Lung (tissue), 12 donors: Measurements from ENCODE around the gene ACBD6. TPM values are rescaled to one million over a fixed set of nuclear protein-coding genes. Genes with fewer than 3 reads are reported as not detected.

Source experiments
- ATAC-seq: fragments of 200-7000 bp; cut with Tn5 transposase; one replicate; pipeline ENCODE4 v1.9.1; 2020; ENCODE audit warnings: moderate number of reproducible peaks; ENCODE audit not compliant: insufficient read depth, low FRiP score
- DNase-seq, 3 donors: peaks; one replicate each; pipeline ENCODE4 v3.0.0-alpha.2; 2013 to 2017
- H3K27ac ChIP-seq, 2 donors: one replicate each; pipeline ENCODE4 v1.5.1; 2013; ENCODE audit warnings: mild to moderate bottlenecking in 2 of 2, moderate library complexity in 2 of 2, control low read depth in 1 of 2, inconsistent platforms in 1 of 2, low read depth in 1 of 2, low read length in 1 of 2
- H3K27me3 ChIP-seq, 3 donors: one replicate each; pipeline ENCODE4 v1.5.1; 2013; ENCODE audit warnings: low read length in 2 of 3; ENCODE audit not compliant: control insufficient read depth in 3 of 3, insufficient read depth in 3 of 3
- H3K36me3 ChIP-seq, 4 donors: one replicate each; pipeline ENCODE4 v1.5.1; 2013; ENCODE audit warnings: low read length in 4 of 4, mild to moderate bottlenecking in 1 of 4, moderate library complexity in 1 of 4; ENCODE audit not compliant: control insufficient read depth in 4 of 4, insufficient read depth in 4 of 4
- H3K4me1 ChIP-seq, 5 donors: one replicate each; pipeline ENCODE4 v1.5.1; 2013; ENCODE audit warnings: low read length in 5 of 5, mild to moderate bottlenecking in 2 of 5, moderate library complexity in 1 of 5; ENCODE audit not compliant: control insufficient read depth in 5 of 5, insufficient read depth in 5 of 5
- H3K4me3 ChIP-seq: one replicate; pipeline ENCODE4 v1.5.1; 2013; ENCODE audit warnings: mild to moderate bottlenecking, control low read depth, moderate library complexity
- H3K9ac ChIP-seq, 2 donors: one replicate each; pipeline ENCODE4 v1.5.1; 2013; ENCODE audit warnings: low read length in 2 of 2, control low read depth in 1 of 2; ENCODE audit not compliant: insufficient read depth in 1 of 2
- H3K9me3 ChIP-seq, 4 donors: one replicate each; pipeline ENCODE4 v1.5.1; 2013; ENCODE audit warnings: low read length in 3 of 4, mild to moderate bottlenecking in 1 of 4, moderate library complexity in 1 of 4; ENCODE audit not compliant: control insufficient read depth in 4 of 4, insufficient read depth in 3 of 4
- WGBS, 2 donors: extraction: QIAGEN DNeasy Blood & Tissue Kit; methylation state at CpG; one replicate each; pipeline ENCODE4 v1.1.7; 2013; 5-methylcytosine and 5-hydroxymethylcytosine counted together
- polyA plus RNA-seq, 2 donors: library from polyadenylated mRNA; stranded (reverse); fragments of 200-250 nt; gene quantifications; one replicate each; pipeline ENCODE4 v1.2.1, GENCODE V29; 2013
- total RNA-seq, 2 donors: library from RNA; depleted of rRNA in 1 of 2; stranded (reverse); fragments of >200 nt in 1 of 2; gene quantifications; one replicate each; pipeline ENCODE4 v1.2.1, GENCODE V29; 2014 to 2021
- TF ChIP-seq, protein P1 (sequence below): IDR thresholded peaks from 2 replicates; pipeline ENCODE4 v1.5.1; 2012; ENCODE audit warnings: mild to moderate bottlenecking; ENCODE audit errors: control extremely low read depth, extremely low read depth
- donor health status: control.
- donor health status: control.
- donor health status: Bipolar disorder and iron deficiency.
- donor health status: healthy.
- donor health status: DM: yes; HTN: yes; CAD: no.

The ACBD6 gene
- total and polyA plus RNA-seq, 4 donors = 28.1 to 53.3 (median 41.1) TPM

DNA sequence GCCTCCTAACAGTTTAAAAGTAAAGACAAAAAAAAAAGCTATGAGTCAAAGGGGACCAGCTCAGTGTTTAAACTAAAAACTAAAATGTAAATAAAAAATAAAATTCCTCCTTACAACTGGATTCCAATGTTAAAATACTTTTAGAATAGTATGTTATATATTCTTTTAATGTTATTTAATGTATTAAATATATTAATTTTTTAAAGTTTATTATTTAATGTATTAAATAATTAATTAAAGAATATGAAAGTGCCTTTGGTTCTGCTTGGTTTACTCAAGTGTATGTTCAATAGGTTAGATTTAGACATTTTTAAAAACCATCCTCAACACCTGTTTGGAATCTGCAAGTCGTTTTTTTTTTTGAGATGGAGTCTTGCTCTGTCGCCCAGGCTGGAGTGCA, 13.1 kb downstream of the ACBD6 start:
- ATAC-seq (no peak), DNase-seq (no peak)
- TF ChIP-seq, protein P1, sequence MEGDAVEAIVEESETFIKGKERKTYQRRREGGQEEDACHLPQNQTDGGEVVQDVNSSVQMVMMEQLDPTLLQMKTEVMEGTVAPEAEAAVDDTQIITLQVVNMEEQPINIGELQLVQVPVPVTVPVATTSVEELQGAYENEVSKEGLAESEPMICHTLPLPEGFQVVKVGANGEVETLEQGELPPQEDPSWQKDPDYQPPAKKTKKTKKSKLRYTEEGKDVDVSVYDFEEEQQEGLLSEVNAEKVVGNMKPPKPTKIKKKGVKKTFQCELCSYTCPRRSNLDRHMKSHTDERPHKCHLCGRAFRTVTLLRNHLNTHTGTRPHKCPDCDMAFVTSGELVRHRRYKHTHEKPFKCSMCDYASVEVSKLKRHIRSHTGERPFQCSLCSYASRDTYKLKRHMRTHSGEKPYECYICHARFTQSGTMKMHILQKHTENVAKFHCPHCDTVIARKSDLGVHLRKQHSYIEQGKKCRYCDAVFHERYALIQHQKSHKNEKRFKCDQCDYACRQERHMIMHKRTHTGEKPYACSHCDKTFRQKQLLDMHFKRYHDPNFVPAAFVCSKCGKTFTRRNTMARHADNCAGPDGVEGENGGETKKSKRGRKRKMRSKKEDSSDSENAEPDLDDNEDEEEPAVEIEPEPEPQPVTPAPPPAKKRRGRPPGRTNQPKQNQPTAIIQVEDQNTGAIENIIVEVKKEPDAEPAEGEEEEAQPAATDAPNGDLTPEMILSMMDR = no peak
- Histone ChIP-seq H3K9ac (no peak overlapping the region), H3K36me3 (peaks cover 11 to 18% (median 14%) of the 10 kb centered on the region in 4 donors), H3K9me3 (no peaks in the 10 kb centered on the region), H3K4me3 (no peak overlapping the region), H3K27ac (no peak overlapping the region), H3K4me1 (no peaks in the 10 kb centered on the region), H3K27me3 (no peaks in the 10 kb centered on the region)
- WGBS, 2 donors = 86 to 93% methylated on average over 2 of the region's 2 CpGs

DNA sequence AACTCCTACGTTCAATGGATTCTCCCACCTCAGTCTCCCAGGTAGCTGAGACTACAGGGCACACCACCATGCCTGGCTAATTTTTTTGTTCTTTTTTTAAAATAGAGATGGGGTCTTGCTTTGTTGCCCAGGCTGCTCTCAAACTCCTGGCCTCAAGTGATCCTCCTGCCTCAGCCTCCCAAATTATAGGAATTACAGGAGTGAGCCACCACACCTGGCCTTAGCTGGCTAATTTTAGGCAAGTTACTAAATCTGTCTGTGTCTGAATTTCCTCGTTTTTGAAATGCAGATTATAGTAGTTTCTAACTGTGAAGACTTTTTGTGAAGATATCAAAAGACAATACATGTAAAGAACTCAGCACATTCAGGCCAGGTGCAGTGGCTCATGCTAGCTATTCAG, 13.7 kb downstream of the ACBD6 start:
- 88 to 89% methylated on average over 2 of the region's 2 CpGs for WGBS, 2 donors
- TF ChIP-seq, protein P1 = no peak
- no peaks in the 10 kb centered on the region for H3K27me3 ChIP-seq
- ATAC-seq (no peak), DNase-seq (no peak)
- no peaks in the 10 kb centered on the region for H3K9me3 ChIP-seq
- H3K27ac ChIP-seq = no peak overlapping the region
- no peak overlapping the region for H3K4me3 ChIP-seq
- H3K9ac ChIP-seq = no peak overlapping the region
- no peaks in the 10 kb centered on the region for H3K4me1 ChIP-seq
- peaks cover 10 to 18% (median 14%) of the 10 kb centered on the region in 4 donors for H3K36me3 ChIP-seq

DNA sequence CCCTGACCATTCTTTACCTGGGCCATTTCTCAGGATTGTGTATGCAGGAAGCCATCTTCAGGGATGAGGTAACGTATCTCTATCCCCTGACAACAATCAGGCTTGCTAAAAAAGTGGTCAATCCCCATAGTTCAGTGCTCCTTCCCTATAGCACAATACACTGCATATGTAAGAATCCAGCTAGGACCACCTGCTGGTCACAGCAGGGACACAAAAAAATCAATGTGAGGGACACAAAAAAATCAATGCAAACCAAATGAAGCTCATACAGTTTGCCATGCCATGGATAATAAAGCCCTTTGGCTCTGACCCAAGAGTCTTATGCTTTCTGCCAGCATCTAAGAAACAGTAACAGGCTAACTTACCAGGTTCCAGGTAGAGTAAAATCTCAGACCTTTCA, 16.3 kb downstream of the ACBD6 start:
- peaks cover 0 to 3% (median 0%) of the 10 kb centered on the region in 5 donors for H3K4me1 ChIP-seq
- DNase-seq = no peak
- H3K9me3 ChIP-seq = no peaks in the 10 kb centered on the region
- 88 to 93% methylated on average over 1 of the region's 1 CpG for WGBS, 2 donors
- no peak overlapping the region for H3K9ac ChIP-seq
- H3K27me3 ChIP-seq = no peaks in the 10 kb centered on the region
- H3K4me3 ChIP-seq = no peak overlapping the region
- ATAC-seq = no peak
- TF ChIP-seq, protein P1 = no peak
- no peak overlapping the region for H3K27ac ChIP-seq
- H3K36me3 ChIP-seq = peaks cover 8 to 14% (median 14%) of the 10 kb centered on the region in 4 donors

DNA sequence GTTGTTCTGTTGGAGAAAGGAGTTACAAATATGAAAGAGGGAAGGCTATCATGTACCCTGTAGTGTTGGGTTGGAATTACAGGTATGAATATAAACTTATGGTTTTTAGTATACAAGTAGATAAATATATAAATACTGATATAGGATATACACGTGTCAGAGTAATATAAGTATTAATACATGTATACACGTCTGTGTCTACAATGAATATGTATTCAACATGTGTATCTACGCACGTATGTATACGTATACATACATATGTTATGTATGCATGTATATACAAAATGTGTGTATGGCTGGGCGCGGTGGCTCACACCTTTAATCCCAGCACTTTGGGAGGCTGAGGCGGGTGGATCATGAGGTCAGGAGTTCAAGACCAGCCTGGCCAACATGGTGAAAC, 17.9 kb downstream of the ACBD6 start:
- peaks cover 9 to 16% (median 12%) of the 10 kb centered on the region in 4 donors for H3K36me3 ChIP-seq
- ATAC-seq = no peak
- no peak overlapping the region for H3K4me3 ChIP-seq
- H3K4me1 ChIP-seq = peaks cover 0 to 3% (median 0%) of the 10 kb centered on the region in 5 donors
- 97 to 100% methylated on average over 8 of the region's 8 CpGs for WGBS, 2 donors
- TF ChIP-seq, protein P1 = no peak
- DNase-seq = no peak
- H3K9ac ChIP-seq = no peak overlapping the region
- H3K27ac ChIP-seq = no peak overlapping the region
- no peaks in the 10 kb centered on the region for H3K27me3 ChIP-seq
- H3K9me3 ChIP-seq = no peaks in the 10 kb centered on the region
